Stimulated activated CD4-positive, alpha-beta T cell treated with anti-CD3 and anti-CD28 coated beads, Interleukin-15, amount 100 ng/mL, for 1 hour (primary cell): Measurements from ENCODE around the gene MIA2.
A peak's percentile ranks its signal among the peaks of the same experiment; 100 is the strongest.
"Not testable (repeated sequence)": the region's sequence is repeated elsewhere in the genome, so short reads cannot be mapped to it uniquely, and the experiment has no call there.

Experiments used
- DNase-seq, 2 donors: peaks; one replicate each; pipeline ENCODE4 v3.0.0-alpha.2; 2020; ENCODE audit warnings: low read depth in 1 of 2, low spot score in 1 of 2

MIA2 gene

GRCh38 chr14:39231751-39232553, 1.8 kb upstream of the MIA2 start:
- DNase-seq: not testable (repeated sequence)

GRCh38 chr14:39232554-39233415, 930 bp upstream of the MIA2 start:
- DNase-seq: no peak

GRCh38 chr14:39234986-39235385, 1.3 kb downstream of the MIA2 start:
- not testable (repeated sequence) for DNase-seq

- DNase-seq: not testable (repeated sequence)
These were observed 1.8 kb downstream of the MIA2 start for GRCh38 chr14:39235466-39235865.

- no peak for DNase-seq
These were observed 7.1 kb downstream of the MIA2 start for GRCh38 chr14:39240769-39241168.

- DNase-seq: no peak
These were observed 7.9 kb downstream of the MIA2 start for GRCh38 chr14:39241637-39242036.

GRCh38 chr14:39243831-39244230, 10.1 kb downstream of the MIA2 start:
- no peak for DNase-seq

GRCh38 chr14:39246618-39247017, 12.9 kb downstream of the MIA2 start:
- no peak for DNase-seq

- DNase-seq: no peak
These were observed 13.5 kb downstream of the MIA2 start for GRCh38 chr14:39247256-39247655.

- no peak for DNase-seq
These were observed 17.8 kb downstream of the MIA2 start for GRCh38 chr14:39251547-39251946.

- not testable (repeated sequence) for DNase-seq
These were observed 23.7 kb downstream of the MIA2 start for GRCh38 chr14:39257388-39257787.

- no peak for DNase-seq
These were observed 25.2 kb downstream of the MIA2 start for GRCh38 chr14:39258782-39259545.

GRCh38 chr14:39260161-39260560, 26.4 kb downstream of the MIA2 start:
- not testable (repeated sequence) for DNase-seq

GRCh38 chr14:39262214-39262613, 28.5 kb downstream of the MIA2 start:
- not testable (repeated sequence) for DNase-seq

- DNase-seq: no peak
These were observed 30.3 kb downstream of the MIA2 start for GRCh38 chr14:39264057-39264456.

- no peak for DNase-seq
These were observed 30.8 kb downstream of the MIA2 start for GRCh38 chr14:39264558-39264957.

- no peak for DNase-seq
These were observed 31.3 kb downstream of the MIA2 start for GRCh38 chr14:39265033-39265432.

GRCh38 chr14:39265806-39266524, 32.2 kb downstream of the MIA2 start:
- no peak for DNase-seq

GRCh38 chr14:39266525-39266870, 32.8 kb downstream of the MIA2 start:
- no peak for DNase-seq

- DNase-seq: peak; percentile 57 to 60
These were observed 33.3 kb downstream of the MIA2 start for GRCh38 chr14:39266871-39267607.
